WTC11 (cell line): Measurements from ENCODE around the gene CCDC88B. TPM values are rescaled to one million over a fixed set of nuclear protein-coding genes. Genes with fewer than 3 reads are reported as not detected.

Experiments
- ATAC-seq: fragments of 200-7000 bp; cut with Tn5 transposase; 2 replicates; pipeline ENCODE4 v1.10.0; 2021; ENCODE audit warnings: mild to moderate bottlenecking, moderate library complexity
- CTCF ChIA-PET: fragments of 300-600 bp; sonication (Branson Sonifier 250); formaldehyde crosslinking; loops from one replicate; lab custom pipeline; 2021; ENCODE audit warnings: antibody characterized with exemption; lab: Charles Lee
- POLR2A ChIA-PET: fragments of 350-600 bp; sonication (Branson Sonifier 250); formaldehyde crosslinking; loops from one replicate; lab custom pipeline; 2021; ENCODE audit warnings: antibody characterized with exemption; lab: Charles Lee
- DNase-seq: peaks from one replicate; pipeline ENCODE4 v3.0.0; 2021; ENCODE audit warnings: low spot score
- H3K27ac Mint-ChIP-seq: 2 replicates; pipeline ENCODE4 v1.8.0; 2021; ENCODE audit warnings: mixed read lengths
- H3K27me3 Mint-ChIP-seq: 2 replicates; pipeline ENCODE4 v1.8.0; 2021; ENCODE audit warnings: low read depth, mild to moderate bottlenecking, moderate library complexity, mixed read lengths
- H3K36me3 Mint-ChIP-seq: 2 replicates; pipeline ENCODE4 v1.8.0; 2021; ENCODE audit warnings: mixed read lengths
- H3K4me1 Mint-ChIP-seq: 2 replicates; pipeline ENCODE4 v1.8.0; 2022; ENCODE audit warnings: mixed read lengths
- H3K4me3 Mint-ChIP-seq: 2 replicates; pipeline ENCODE4 v1.8.0; 2021; ENCODE audit warnings: mild to moderate bottlenecking, moderate library complexity, mixed read lengths
- H3K9me3 Mint-ChIP-seq: 2 replicates; pipeline ENCODE4 v1.8.0; 2021; ENCODE audit warnings: mixed read lengths
- AR ChIP-seq: fragments of 250-450 bp; sonication (Bioruptor Pico); IDR thresholded peaks from 2 replicates; pipeline ENCODE4 v1.9.0; 2021; ENCODE audit warnings: mild to moderate bottlenecking
- ATF1 ChIP-seq: sonication (generic); formaldehyde crosslinking; IDR thresholded peaks from 2 replicates; pipeline ENCODE4 v1.8.1; 2023; ENCODE audit warnings: mild to moderate bottlenecking, moderate library complexity, missing genetic modification reagents
- ATF2 ChIP-seq: sonication (generic); formaldehyde crosslinking; IDR thresholded peaks from 2 replicates; pipeline ENCODE4 v1.8.1; 2022; ENCODE audit warnings: low read depth, missing genetic modification reagents, borderline replicate concordance
- ATF6 ChIP-seq: sonication (generic); formaldehyde crosslinking; IDR thresholded peaks from 2 replicates; pipeline ENCODE4 v1.8.1; 2023; ENCODE audit warnings: mild to moderate bottlenecking, missing genetic modification reagents
- CBFB ChIP-seq: sonication (generic); formaldehyde crosslinking; IDR thresholded peaks from 2 replicates; pipeline ENCODE4 v1.8.1; 2022; ENCODE audit warnings: mild to moderate bottlenecking, low read depth, missing genetic modification reagents
- CDX4 ChIP-seq: fragments of 250-450 bp; sonication (Bioruptor Pico); IDR thresholded peaks from 2 replicates; pipeline ENCODE4 v1.9.0; 2021; ENCODE audit warnings: moderate library complexity, mild to moderate bottlenecking, inconsistent platforms, borderline replicate concordance
- FOXJ3 ChIP-seq: sonication (generic); formaldehyde crosslinking; IDR thresholded peaks from 2 replicates; pipeline ENCODE4 v1.9.0; 2021; ENCODE audit warnings: missing genetic modification reagents, mild to moderate bottlenecking, borderline replicate concordance
- IRF2 ChIP-seq: sonication (generic); formaldehyde crosslinking; IDR thresholded peaks from 2 replicates; pipeline ENCODE4 v1.8.0; 2022; ENCODE audit warnings: low read depth, missing genetic modification reagents, borderline replicate concordance
- JAZF1 ChIP-seq: fragments of 250-450 bp; sonication (Bioruptor Pico); IDR thresholded peaks from 2 replicates; pipeline ENCODE4 v1.9.0; 2021; ENCODE audit warnings: moderate library complexity, mild to moderate bottlenecking, inconsistent platforms
- NFATC4 ChIP-seq: fragments of 250-450 bp; sonication (Bioruptor Pico); IDR thresholded peaks from 2 replicates; pipeline ENCODE4 v1.9.0; 2021; ENCODE audit warnings: mild to moderate bottlenecking
- NR2C2 ChIP-seq: sonication (generic); formaldehyde crosslinking; IDR thresholded peaks from 2 replicates; pipeline ENCODE4 v1.8.0; 2022; ENCODE audit warnings: mild to moderate bottlenecking, missing genetic modification reagents
- OVOL2 ChIP-seq: fragments of 250-450 bp; sonication (Bioruptor Pico); IDR thresholded peaks from 2 replicates; pipeline ENCODE4 v1.9.0; 2021; ENCODE audit warnings: mild to moderate bottlenecking, borderline replicate concordance
- TEAD4 ChIP-seq: sonication (generic); formaldehyde crosslinking; IDR thresholded peaks from 2 replicates; pipeline ENCODE4 v1.8.0; 2022; ENCODE audit warnings: mild to moderate bottlenecking, missing genetic modification reagents
- USF2 ChIP-seq: sonication (generic); formaldehyde crosslinking; IDR thresholded peaks from 2 replicates; pipeline ENCODE4 v1.8.1; 2023; ENCODE audit warnings: mild to moderate bottlenecking, missing genetic modification reagents, moderate library complexity
- ZBTB43 ChIP-seq: sonication (generic); formaldehyde crosslinking; IDR thresholded peaks from 2 replicates; pipeline ENCODE4 v1.8.1; 2023; ENCODE audit warnings: mild to moderate bottlenecking, missing genetic modification reagents
- ZMAT4 ChIP-seq: fragments of 250-450 bp; sonication (Bioruptor Pico); IDR thresholded peaks from 2 replicates; pipeline ENCODE4 v1.9.0; 2021; ENCODE audit warnings: mild to moderate bottlenecking
- ZNF219 ChIP-seq: sonication (generic); formaldehyde crosslinking; IDR thresholded peaks from 2 replicates; pipeline ENCODE4 v1.8.0; 2023; ENCODE audit warnings: missing genetic modification reagents, mild to moderate bottlenecking, borderline replicate concordance
- ZNF232 ChIP-seq: sonication (generic); formaldehyde crosslinking; IDR thresholded peaks from 2 replicates; pipeline ENCODE4 v1.8.0; 2022; ENCODE audit warnings: mild to moderate bottlenecking, missing genetic modification reagents
- ZNF396 ChIP-seq: fragments of 250-450 bp; sonication (Bioruptor Pico); IDR thresholded peaks from 2 replicates; pipeline ENCODE4 v1.8.0; 2021; ENCODE audit warnings: mild to moderate bottlenecking, moderate library complexity, borderline replicate concordance
- total RNA-seq: library from RNA; stranded (reverse); gene quantifications from 3 replicates; pipeline ENCODE4 v1.2.3, GENCODE V29; 2021

The CCDC88B gene
- total RNA-seq, 1 experiment from 2014 or later: 17.0 TPM

GRCh38 chr11:64384028-64384737 is 44.2 kb downstream of the CCDC88B start (continued):
- TF ChIP-seq ATF6 (CRISPR knock-in tag): no peak

- ChIA-PET POLR2A (no interaction called here), CTCF (interaction anchor here (0.6 to 4.2 kb wide), 5 partner anchors 11 to 64 kb away, joined by 3 to 24 read pairs (median 4); no protein-coding TSS in a partner anchor)
- Mint-ChIP-seq H3K27ac (no peak overlapping the region), H3K9me3 (peaks cover 8% of the 10 kb centered on the region), H3K4me3 (no peak overlapping the region), H3K27me3 (peaks cover 33% of the 10 kb centered on the region), H3K36me3 (no peaks in the 10 kb centered on the region), H3K4me1 (peaks cover 3% of the 10 kb centered on the region)
- no peak for DNase-seq
- peak; percentile 30; the same call in 1 of the 2 replicates for ATAC-seq
- TF ChIP-seq AR (CRISPR knock-in tag): no peak
- no peak for TF ChIP-seq ZNF396 (CRISPR knock-in tag)
- no peak for TF ChIP-seq ZBTB43
- TF ChIP-seq OVOL2: no peak
- TF ChIP-seq NFATC4 (CRISPR knock-in tag): no peak
- no peak for TF ChIP-seq JAZF1 (CRISPR knock-in tag)
- no peak for TF ChIP-seq ZMAT4 (CRISPR knock-in tag)
- no peak for TF ChIP-seq FOXJ3 (CRISPR knock-in tag)
- TF ChIP-seq USF2: no peak
- TF ChIP-seq IRF2 (CRISPR knock-in tag): no peak
- TF ChIP-seq ATF1 (CRISPR knock-in tag): no peak
- TF ChIP-seq ZNF232: no peak
- no peak for TF ChIP-seq ZNF219 (CRISPR knock-in tag)
- no peak for TF ChIP-seq CBFB
- no peak for TF ChIP-seq CDX4
- no peak for TF ChIP-seq ATF6 (CRISPR knock-in tag)
- TF ChIP-seq NR2C2 (CRISPR knock-in tag): no peak
- TF ChIP-seq TEAD4: no peak
- no peak for TF ChIP-seq ATF2 (CRISPR knock-in tag)
These were observed 45.3 kb downstream of the CCDC88B start for GRCh38 chr11:64384981-64385944.
